Measurements from ENCODE around the gene C10orf143.
"Not testable (repeated sequence)": the region's sequence is repeated elsewhere in the genome, so short reads cannot be mapped to it uniquely, and the experiment has no call there.

C10orf143 gene

GRCh38 chr10:130025811-130026485 lies 84.7 kb downstream of the C10orf143 start:
- no peaks in the 10 kb centered on the region for H3K36me3 Mint-ChIP-seq (ENCODE audit: low read depth)
- no peaks in the 10 kb centered on the region for H3K9me3 Mint-ChIP-seq
- H3K4me3 Mint-ChIP-seq = no peak overlapping the region
- H3K27me3 Mint-ChIP-seq = peaks cover 3% of the 10 kb centered on the region
- no peaks in the 10 kb centered on the region for H3K4me1 Mint-ChIP-seq (ENCODE audit: low read depth)
- intact Hi-C loops (cut with micrococcal nuclease) = no loop called here
- H3K27ac Mint-ChIP-seq = no peak overlapping the region

DNA sequence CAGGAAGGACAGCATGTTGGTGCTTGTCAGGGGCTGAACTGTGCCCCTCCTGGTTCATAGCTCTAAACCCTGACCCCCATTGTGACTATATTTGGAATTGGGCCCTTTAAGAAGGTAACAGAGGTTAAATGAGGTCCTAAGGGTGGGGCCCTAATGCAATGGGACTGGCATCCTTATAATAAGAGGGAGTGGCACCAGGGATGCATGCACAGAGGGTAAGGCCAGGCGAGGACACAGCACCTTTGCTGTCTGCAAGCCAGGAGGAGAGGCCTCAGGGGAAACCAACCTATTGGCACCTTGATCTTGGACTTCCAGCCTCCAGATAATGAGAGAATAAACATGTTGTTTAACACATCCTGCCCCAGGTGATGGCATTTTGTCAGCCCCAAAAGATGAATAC lies 85.3 kb downstream of the C10orf143 start:
- Mint-ChIP-seq H3K27me3 (peaks cover 3% of the 10 kb centered on the region), H3K4me3 (no peak overlapping the region), H3K9me3 (no peaks in the 10 kb centered on the region), H3K36me3 (ENCODE audit: low read depth) (no peaks in the 10 kb centered on the region), H3K4me1 (ENCODE audit: low read depth) (no peaks in the 10 kb centered on the region), H3K27ac (no peak overlapping the region)
- intact Hi-C loops (cut with micrococcal nuclease) = no loop called here

GRCh38 chr10:130024779-130025325 lies 85.8 kb downstream of the C10orf143 start:
- H3K9me3 Mint-ChIP-seq = no peaks in the 10 kb centered on the region
- no peak overlapping the region for H3K27ac Mint-ChIP-seq
- intact Hi-C loops (cut with micrococcal nuclease) = no loop called here
- H3K36me3 Mint-ChIP-seq (ENCODE audit: low read depth) = no peaks in the 10 kb centered on the region
- H3K27me3 Mint-ChIP-seq = peaks cover 3% of the 10 kb centered on the region
- H3K4me1 Mint-ChIP-seq (ENCODE audit: low read depth) = no peaks in the 10 kb centered on the region
- no peak overlapping the region for H3K4me3 Mint-ChIP-seq

DNA sequence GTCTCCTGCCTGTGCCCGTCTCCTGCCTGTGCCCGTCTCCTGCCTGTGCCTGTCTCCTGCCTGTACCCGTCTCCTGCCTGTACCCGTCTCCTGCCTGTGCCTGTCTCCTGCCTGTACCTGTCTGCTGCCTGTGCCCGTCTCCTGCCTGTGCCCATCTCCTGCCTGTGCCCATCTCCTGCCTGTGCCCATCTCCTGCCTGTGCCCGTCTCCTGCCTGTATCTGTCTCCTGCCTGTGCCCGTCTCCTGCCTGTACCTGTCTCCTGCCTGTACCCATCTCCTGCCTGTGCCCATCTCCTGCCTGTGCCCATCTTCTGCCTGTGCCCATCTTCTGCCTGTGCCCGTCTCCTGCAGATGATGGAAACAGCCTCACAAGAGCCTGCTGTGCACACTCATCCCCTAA lies 86.3 kb downstream of the C10orf143 start:
- H3K4me1 Mint-ChIP-seq (ENCODE audit: low read depth); H3K9me3 Mint-ChIP-seq; intact Hi-C loops (cut with micrococcal nuclease); H3K36me3 Mint-ChIP-seq (ENCODE audit: low read depth); H3K4me3 Mint-ChIP-seq; H3K27ac Mint-ChIP-seq; H3K27me3 Mint-ChIP-seq: not testable (repeated sequence)

GRCh38 chr10:130023454-130024230 lies 87.0 kb downstream of the C10orf143 start:
- no peak overlapping the region for H3K27ac Mint-ChIP-seq
- intact Hi-C loops (cut with micrococcal nuclease) = no loop called here
- H3K9me3 Mint-ChIP-seq = no peaks in the 10 kb centered on the region
- H3K36me3 Mint-ChIP-seq (ENCODE audit: low read depth) = no peaks in the 10 kb centered on the region
- H3K4me1 Mint-ChIP-seq (ENCODE audit: low read depth) = no peaks in the 10 kb centered on the region
- no peak overlapping the region for H3K4me3 Mint-ChIP-seq
- H3K27me3 Mint-ChIP-seq = no peaks in the 10 kb centered on the region

DNA sequence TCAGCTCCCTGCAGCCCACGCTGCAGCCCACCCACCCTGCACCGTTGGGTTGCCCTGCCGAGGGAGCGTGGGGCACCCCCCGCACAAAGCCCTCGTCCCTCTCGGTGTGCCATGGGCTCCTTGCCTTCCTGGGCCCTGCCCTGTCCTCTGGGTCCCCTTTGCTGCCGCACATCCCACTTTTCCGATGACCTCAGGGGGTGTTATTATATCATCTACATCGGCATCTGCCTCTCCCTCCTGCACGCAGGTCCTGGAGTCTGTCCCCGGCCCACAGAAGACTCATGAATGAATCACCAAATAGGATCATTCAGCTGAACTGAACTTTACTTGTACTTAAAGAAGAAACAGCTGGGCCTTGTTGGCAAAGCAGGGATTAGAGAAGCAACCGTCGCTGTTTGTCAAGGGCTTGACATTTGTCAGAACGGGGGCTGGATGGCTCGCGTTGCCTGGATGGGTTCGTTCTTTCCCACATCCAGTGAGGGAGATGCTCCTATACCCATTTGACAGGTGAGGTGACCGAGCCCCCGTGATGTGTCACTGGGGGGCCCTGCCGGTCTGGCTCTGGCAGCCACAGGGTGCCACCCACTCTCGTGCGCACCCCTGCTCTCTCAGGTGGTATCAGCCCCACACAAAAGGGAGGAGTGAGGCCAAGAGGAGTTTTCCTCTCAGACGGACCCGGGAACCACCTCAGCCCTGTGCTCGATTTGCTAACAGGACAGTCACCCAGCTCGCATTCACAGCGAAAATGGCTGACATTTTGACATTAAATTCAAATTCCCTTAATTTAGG lies 87.9 kb downstream of the C10orf143 start:
- no peak overlapping the region for H3K4me3 Mint-ChIP-seq
- no peaks in the 10 kb centered on the region for H3K4me1 Mint-ChIP-seq (ENCODE audit: low read depth)
- H3K27ac Mint-ChIP-seq = no peak overlapping the region
- H3K9me3 Mint-ChIP-seq = no peaks in the 10 kb centered on the region
- intact Hi-C loops (cut with micrococcal nuclease) = no loop called here
- no peaks in the 10 kb centered on the region for H3K27me3 Mint-ChIP-seq
- no peaks in the 10 kb centered on the region for H3K36me3 Mint-ChIP-seq (ENCODE audit: low read depth)

DNA sequence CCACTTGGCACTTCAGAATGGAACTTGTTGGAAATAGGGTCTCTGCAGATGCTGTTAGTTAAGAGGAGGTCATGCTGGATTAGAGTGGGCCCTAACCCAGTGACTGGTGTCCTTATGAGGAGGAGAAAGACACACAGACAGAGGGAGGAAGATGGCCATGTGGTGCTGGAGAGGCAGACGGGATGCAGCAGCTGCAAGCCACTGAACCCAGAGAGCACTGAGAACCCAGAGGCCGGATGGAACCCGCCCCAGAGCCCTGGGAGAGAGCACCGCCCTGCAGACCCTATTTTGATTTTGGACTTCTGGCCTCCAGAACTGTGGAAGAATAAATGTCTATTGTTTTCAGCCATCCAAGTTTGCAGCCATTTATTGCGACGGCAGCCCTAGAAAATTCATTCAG lies 88.5 kb downstream of the C10orf143 start:
- H3K27ac Mint-ChIP-seq = no peak overlapping the region
- no peak overlapping the region for H3K4me3 Mint-ChIP-seq
- no peaks in the 10 kb centered on the region for H3K36me3 Mint-ChIP-seq (ENCODE audit: low read depth)
- intact Hi-C loops (cut with micrococcal nuclease) = no loop called here
- no peaks in the 10 kb centered on the region for H3K27me3 Mint-ChIP-seq
- H3K4me1 Mint-ChIP-seq (ENCODE audit: low read depth) = no peaks in the 10 kb centered on the region
- no peaks in the 10 kb centered on the region for H3K9me3 Mint-ChIP-seq

GRCh38 chr10:130021383-130021950 lies 89.2 kb downstream of the C10orf143 start:
- H3K27me3 Mint-ChIP-seq = no peaks in the 10 kb centered on the region
- no peak overlapping the region for H3K27ac Mint-ChIP-seq
- H3K4me3 Mint-ChIP-seq = no peak overlapping the region
- intact Hi-C loops (cut with micrococcal nuclease) = no loop called here
- no peaks in the 10 kb centered on the region for H3K4me1 Mint-ChIP-seq (ENCODE audit: low read depth)
- H3K36me3 Mint-ChIP-seq (ENCODE audit: low read depth) = no peaks in the 10 kb centered on the region
- no peaks in the 10 kb centered on the region for H3K9me3 Mint-ChIP-seq

- no peaks in the 10 kb centered on the region for H3K4me1 Mint-ChIP-seq (ENCODE audit: low read depth)
- intact Hi-C loops (cut with micrococcal nuclease) = no loop called here
- H3K27me3 Mint-ChIP-seq = no peaks in the 10 kb centered on the region
- no peak overlapping the region for H3K4me3 Mint-ChIP-seq
- no peaks in the 10 kb centered on the region for H3K36me3 Mint-ChIP-seq (ENCODE audit: low read depth)
- H3K27ac Mint-ChIP-seq = no peak overlapping the region
- H3K9me3 Mint-ChIP-seq = no peaks in the 10 kb centered on the region
These were observed 89.8 kb downstream of the C10orf143 start for GRCh38 chr10:130020651-130021382.

- no peaks in the 10 kb centered on the region for H3K27me3 Mint-ChIP-seq
These were observed 91.9 kb downstream of the C10orf143 start for GRCh38 chr10:130018730-130019185.

GRCh38 chr10:130018265-130018664 lies 92.4 kb downstream of the C10orf143 start:
- intact Hi-C loops (cut with micrococcal nuclease) = no loop called here
- Mint-ChIP-seq H3K9me3 (no peaks in the 10 kb centered on the region), H3K27me3 (no peaks in the 10 kb centered on the region), H3K36me3 (ENCODE audit: low read depth) (no peaks in the 10 kb centered on the region), H3K4me1 (ENCODE audit: low read depth) (no peaks in the 10 kb centered on the region), H3K27ac (no peak overlapping the region), H3K4me3 (no peak overlapping the region)

More at GRCh38 chr10:130018730-130019185, 91.9 kb downstream of the C10orf143 start:
- Mint-ChIP-seq H3K27ac (no peak overlapping the region), H3K36me3 (ENCODE audit: low read depth) (no peaks in the 10 kb centered on the region), H3K9me3 (no peaks in the 10 kb centered on the region), H3K4me1 (ENCODE audit: low read depth) (no peaks in the 10 kb centered on the region), H3K4me3 (no peak overlapping the region)
- intact Hi-C loops (cut with micrococcal nuclease) = no loop called here

- intact Hi-C loops (cut with micrococcal nuclease) = no loop called here
- Mint-ChIP-seq H3K36me3 (ENCODE audit: low read depth) (no peaks in the 10 kb centered on the region), H3K27me3 (no peaks in the 10 kb centered on the region), H3K9me3 (no peaks in the 10 kb centered on the region), H3K4me3 (no peak overlapping the region), H3K4me1 (ENCODE audit: low read depth) (no peaks in the 10 kb centered on the region), H3K27ac (no peak overlapping the region)
These were observed 93.0 kb downstream of the C10orf143 start for GRCh38 chr10:130017631-130018022.

GRCh38 chr10:130016993-130017630 lies 93.5 kb downstream of the C10orf143 start:
- no peaks in the 10 kb centered on the region for H3K36me3 Mint-ChIP-seq (ENCODE audit: low read depth)
- H3K9me3 Mint-ChIP-seq = no peaks in the 10 kb centered on the region
- no peak overlapping the region for H3K27ac Mint-ChIP-seq
- H3K4me3 Mint-ChIP-seq = no peak overlapping the region
- no peaks in the 10 kb centered on the region for H3K4me1 Mint-ChIP-seq (ENCODE audit: low read depth)
- H3K27me3 Mint-ChIP-seq = no peaks in the 10 kb centered on the region
- intact Hi-C loops (cut with micrococcal nuclease) = no loop called here

Measured in dendritic cell treated with granulocyte-macrophage colony-stimulating factor and Interleukin-4, amounts not matched to agents 40 ng/mL and 50 ng/mL, for 4 days (primary cell).